PC-9 (cell line): Measurements from ENCODE around the gene UNC13C. TPM values are rescaled to one million over a fixed set of nuclear protein-coding genes. Genes with fewer than 3 reads are reported as not detected.

Experiments used
- BruUV-seq: library from RNA; stranded (reverse); fragments of 400-500 nt; replicated peaks from 2 replicates; lab custom pipeline; 2021; lab: Mats Ljungman, UMichigan
- CTCF ChIA-PET: fragments of 300-600 bp; sonication (Branson Sonifier 250); formaldehyde crosslinking; loops from one replicate; lab custom pipeline; 2022; ENCODE audit warnings: antibody characterized with exemption; lab: Charles Lee
- POLR2A ChIA-PET: fragments of 300-600 bp; sonication (Branson Sonifier 250); formaldehyde crosslinking; loops from one replicate; lab custom pipeline; 2022; ENCODE audit warnings: antibody characterized with exemption; ENCODE audit not compliant: unreplicated experiment; lab: Charles Lee
- DNase-seq, 2 experiments: peaks; one replicate each; pipeline versions ENCODE4 v3.0.0 to v3.0.0-alpha.2; 2015 to 2022; ENCODE audit warnings: mixed read lengths in 1 of 2
- H2AFZ ChIP-seq: fragments of 200-600 bp; sonication (generic); 2 replicates; pipeline ENCODE4 v1.8.1; 2017; ENCODE audit warnings: antibody characterized with exemption
- H3F3A ChIP-seq: fragments of 200-600 bp; sonication (generic); 2 replicates; pipeline ENCODE4 v1.8.1; 2017; ENCODE audit warnings: antibody characterized with exemption, mild to moderate bottlenecking, low read depth; ENCODE audit not compliant: insufficient read depth
- H3K27ac ChIP-seq: fragments of 200-600 bp; sonication (generic); 2 replicates; pipeline ENCODE4 v1.6.1; 2016; ENCODE audit warnings: mixed run types
- H3K27me3 ChIP-seq: fragments of 200-600 bp; sonication (generic); 2 replicates; pipeline ENCODE4 v1.6.1; 2016; ENCODE audit warnings: low read depth, mixed run types; ENCODE audit not compliant: insufficient read depth
- H3K36me3 ChIP-seq: fragments of 200-600 bp; sonication (generic); 2 replicates; pipeline ENCODE4 v1.6.1; 2016; ENCODE audit warnings: low read depth, mixed run types
- H3K4me1 ChIP-seq: fragments of 200-600 bp; sonication (generic); replicated peaks from 2 replicates; pipeline ENCODE4 v1.6.1; 2016; ENCODE audit warnings: mixed run types; ENCODE audit not compliant: insufficient read depth
- H3K4me2 ChIP-seq: fragments of 200-600 bp; sonication (generic); 2 replicates; pipeline ENCODE4 v1.6.1; 2017; ENCODE audit warnings: mixed run types
- H3K4me3 ChIP-seq: fragments of 200-600 bp; sonication (generic); 2 replicates; pipeline ENCODE4 v1.6.1; 2016; ENCODE audit warnings: mixed run types
- H3K79me2 ChIP-seq: fragments of 200-600 bp; sonication (generic); 2 replicates; pipeline ENCODE4 v1.6.1; 2017; ENCODE audit warnings: low read depth, mixed run types
- H3K9me2 ChIP-seq: fragments of 200-600 bp; sonication (generic); 2 replicates; pipeline ENCODE4 v1.8.1; 2017; ENCODE audit warnings: mild to moderate bottlenecking; ENCODE audit not compliant: insufficient read depth
- H3K9me3 ChIP-seq: fragments of 200-600 bp; sonication (generic); 2 replicates; pipeline ENCODE4 v1.8.1; 2016; ENCODE audit warnings: low read depth; ENCODE audit not compliant: insufficient read depth
- H4K20me1 ChIP-seq: fragments of 200-600 bp; sonication (generic); 2 replicates; pipeline ENCODE4 v1.8.1; 2017; ENCODE audit not compliant: insufficient read depth
- EZH2 ChIP-seq: fragments of 200-600 bp; sonication (generic); IDR thresholded peaks from 2 replicates; pipeline ENCODE4 v1.8.0; 2017; ENCODE audit warnings: antibody characterized with exemption, low read depth
- intact Hi-C: fragments of 100-400 bp; cut with micrococcal nuclease; formaldehyde crosslinking; loops from one replicate; pipeline ENCODE4 v1.10.0; 2022; ENCODE audit not compliant: unreplicated experiment
- total RNA-seq: library from RNA; stranded (reverse); gene quantifications from 2 replicates; pipeline ENCODE4 v1.2.3, GENCODE V29; 2021
- TF ChIP-seq, protein P1 (sequence below): fragments of 200-600 bp; sonication (generic); conservative IDR thresholded peaks from 2 replicates; pipeline ENCODE4 v1.6.1; 2017; ENCODE audit warnings: mixed run types, antibody characterized with exemption, mild to moderate bottlenecking, moderate library complexity

Gene UNC13C
- total RNA-seq, 1 experiment from 2014 or later = not detected

DNA sequence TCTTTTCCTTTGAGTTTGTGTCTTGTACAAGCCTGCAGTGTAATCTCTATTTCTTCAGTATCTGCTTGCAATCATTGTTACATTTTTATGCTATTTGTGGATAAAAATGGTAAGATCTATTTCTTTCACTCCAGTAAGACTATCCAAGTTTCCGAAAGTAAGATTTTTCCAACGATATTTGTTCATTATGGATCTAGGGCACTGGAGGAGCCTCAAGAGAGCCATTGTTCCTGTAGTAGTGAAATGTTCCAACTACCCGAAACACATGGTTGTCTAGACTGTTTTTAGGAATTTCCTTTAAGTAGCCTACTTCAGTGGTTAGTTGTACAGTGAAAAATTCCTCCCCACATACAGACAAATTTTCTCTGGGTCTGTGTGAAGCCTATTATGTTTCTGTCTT lies 621.1 kb downstream of the UNC13C start:
- no peaks in the 10 kb centered on the region for H3K27me3 ChIP-seq
- no peaks in the 10 kb centered on the region for H3K4me1 ChIP-seq
- H4K20me1 ChIP-seq = no peaks in the 10 kb centered on the region
- H3F3A ChIP-seq = no peaks in the 10 kb centered on the region
- POLR2A ChIA-PET = no interaction called here
- no peak overlapping the region for H3K4me2 ChIP-seq
- H3K27ac ChIP-seq = no peak overlapping the region
- no peaks in the 10 kb centered on the region for H3K9me2 ChIP-seq
- no TSS peak for BruUV-seq
- no peaks in the 10 kb centered on the region for H3K36me3 ChIP-seq
- no peak overlapping the region for H2AFZ ChIP-seq
- no peaks in the 10 kb centered on the region for H3K79me2 ChIP-seq
- intact Hi-C loops = no loop called here
- no peak overlapping the region for H3K4me3 ChIP-seq
- no peak for DNase-seq
- TF ChIP-seq, protein P1, sequence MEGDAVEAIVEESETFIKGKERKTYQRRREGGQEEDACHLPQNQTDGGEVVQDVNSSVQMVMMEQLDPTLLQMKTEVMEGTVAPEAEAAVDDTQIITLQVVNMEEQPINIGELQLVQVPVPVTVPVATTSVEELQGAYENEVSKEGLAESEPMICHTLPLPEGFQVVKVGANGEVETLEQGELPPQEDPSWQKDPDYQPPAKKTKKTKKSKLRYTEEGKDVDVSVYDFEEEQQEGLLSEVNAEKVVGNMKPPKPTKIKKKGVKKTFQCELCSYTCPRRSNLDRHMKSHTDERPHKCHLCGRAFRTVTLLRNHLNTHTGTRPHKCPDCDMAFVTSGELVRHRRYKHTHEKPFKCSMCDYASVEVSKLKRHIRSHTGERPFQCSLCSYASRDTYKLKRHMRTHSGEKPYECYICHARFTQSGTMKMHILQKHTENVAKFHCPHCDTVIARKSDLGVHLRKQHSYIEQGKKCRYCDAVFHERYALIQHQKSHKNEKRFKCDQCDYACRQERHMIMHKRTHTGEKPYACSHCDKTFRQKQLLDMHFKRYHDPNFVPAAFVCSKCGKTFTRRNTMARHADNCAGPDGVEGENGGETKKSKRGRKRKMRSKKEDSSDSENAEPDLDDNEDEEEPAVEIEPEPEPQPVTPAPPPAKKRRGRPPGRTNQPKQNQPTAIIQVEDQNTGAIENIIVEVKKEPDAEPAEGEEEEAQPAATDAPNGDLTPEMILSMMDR = no peak
- TF ChIP-seq EZH2 = no peak
- CTCF ChIA-PET = no interaction called here
- no peaks in the 10 kb centered on the region for H3K9me3 ChIP-seq

GRCh38 chr15:54605043-54605442 lies 626.8 kb downstream of the UNC13C start:
- no peak overlapping the region for H3K27ac ChIP-seq
- no peaks in the 10 kb centered on the region for H3K9me3 ChIP-seq
- H3K9me2 ChIP-seq = no peaks in the 10 kb centered on the region
- no peak for DNase-seq
- POLR2A ChIA-PET = no interaction called here
- H4K20me1 ChIP-seq = no peaks in the 10 kb centered on the region
- intact Hi-C loops = no loop called here
- H3K4me2 ChIP-seq = no peak overlapping the region
- no peak overlapping the region for H3K4me3 ChIP-seq
- H3K79me2 ChIP-seq = no peaks in the 10 kb centered on the region
- no peaks in the 10 kb centered on the region for H3K36me3 ChIP-seq
- no peaks in the 10 kb centered on the region for H3F3A ChIP-seq
- CTCF ChIA-PET = no interaction called here
- H3K4me1 ChIP-seq = no peaks in the 10 kb centered on the region
- BruUV-seq = no TSS peak
- H2AFZ ChIP-seq = no peak overlapping the region
- no peaks in the 10 kb centered on the region for H3K27me3 ChIP-seq
- TF ChIP-seq, protein P1 = no peak
- no peak for TF ChIP-seq EZH2

DNA sequence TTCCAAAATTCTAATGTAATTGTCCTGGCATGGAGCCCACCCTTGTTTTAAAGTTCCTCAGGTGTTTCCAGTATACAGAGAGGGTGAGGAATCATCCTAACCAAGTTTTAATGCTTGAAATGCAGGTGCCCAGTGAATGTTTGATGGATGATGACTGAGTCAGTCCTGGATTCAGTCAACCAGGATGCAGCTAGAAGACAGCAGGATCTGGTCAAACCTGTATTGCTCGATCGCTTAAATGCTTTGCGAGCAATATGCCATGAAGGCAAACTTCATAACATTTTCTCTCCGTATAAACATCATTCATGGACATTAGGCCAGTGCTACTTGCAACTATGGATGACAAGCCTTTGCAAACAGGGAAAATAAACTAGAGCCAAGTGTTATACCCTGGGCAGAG lies 627.3 kb downstream of the UNC13C start:
- Histone ChIP-seq H3K9me3 (no peaks in the 10 kb centered on the region), H3K9me2 (no peaks in the 10 kb centered on the region), H3K4me2 (no peak overlapping the region), H3K36me3 (no peaks in the 10 kb centered on the region), H3K4me1 (no peaks in the 10 kb centered on the region), H3K27ac (no peak overlapping the region), H3K4me3 (no peak overlapping the region), H4K20me1 (no peaks in the 10 kb centered on the region), H2AFZ (no peak overlapping the region), H3F3A (no peaks in the 10 kb centered on the region), H3K27me3 (no peaks in the 10 kb centered on the region), H3K79me2 (no peaks in the 10 kb centered on the region)
- no peak for DNase-seq
- ChIA-PET CTCF (no interaction called here), POLR2A (no interaction called here)
- BruUV-seq = no TSS peak
- no peak for TF ChIP-seq EZH2
- TF ChIP-seq, protein P1 = no peak
- intact Hi-C loops = no loop called here
